Progenitor cell of endocrine pancreas (in vitro differentiated cells): ENCODE data around the gene CD300LG. TPM values are rescaled to one million over a fixed set of nuclear protein-coding genes. Genes with fewer than 3 reads are reported as not detected.

Experiments used
- DNase-seq: peaks from one replicate; pipeline ENCODE4 v3.0.0; 2021; ENCODE audit warnings: low spot score; ENCODE audit not compliant: unreplicated experiment
- H3K27ac Mint-ChIP-seq: 2 replicates; pipeline ENCODE4 v1.8.0; 2021; ENCODE audit warnings: mild to moderate bottlenecking, moderate library complexity, mixed read lengths
- H3K27me3 Mint-ChIP-seq: 2 replicates; pipeline ENCODE4 v1.8.0; 2021; ENCODE audit warnings: mixed read lengths
- H3K36me3 Mint-ChIP-seq: 2 replicates; pipeline ENCODE4 v1.8.0; 2022; ENCODE audit warnings: mixed read lengths; ENCODE audit not compliant: insufficient read depth
- H3K4me1 Mint-ChIP-seq: 2 replicates; pipeline ENCODE4 v1.8.0; 2021; ENCODE audit warnings: low read depth, mixed read lengths
- H3K4me3 Mint-ChIP-seq: 2 replicates; pipeline ENCODE4 v1.8.0; 2021; ENCODE audit warnings: low read depth, mild to moderate bottlenecking, moderate library complexity, mixed read lengths
- H3K9me3 Mint-ChIP-seq: 2 replicates; pipeline ENCODE4 v1.8.0; 2021; ENCODE audit warnings: low read depth, mixed read lengths
- CTCF ChIP-seq: fragments of 200-600 bp; sonication (generic); IDR thresholded peaks from one replicate; pipeline ENCODE4 v1.5.0; 2021; ENCODE audit warnings: antibody characterized with exemption, mild to moderate bottlenecking; ENCODE audit not compliant: unreplicated experiment
- total RNA-seq: library from RNA; stranded (reverse); gene quantifications from 2 replicates; pipeline ENCODE4 v1.2.1, GENCODE V29; 2021

The CD300LG gene
- total RNA-seq, 1 donor from 2014 or later: not detected

- H3K27me3 Mint-ChIP-seq: peaks cover 9% of the 10 kb centered on the region
- no peak overlapping the region for H3K4me3 Mint-ChIP-seq
- H3K4me1 Mint-ChIP-seq: no peaks in the 10 kb centered on the region
- DNase-seq: no peak
- H3K9me3 Mint-ChIP-seq: no peaks in the 10 kb centered on the region
- no peak for TF ChIP-seq CTCF
- H3K36me3 Mint-ChIP-seq: no peaks in the 10 kb centered on the region
- no peak overlapping the region for H3K27ac Mint-ChIP-seq
Measured at GRCh38 chr17:43879723-43880419, 32.9 kb downstream of the CD300LG start.

DNA sequence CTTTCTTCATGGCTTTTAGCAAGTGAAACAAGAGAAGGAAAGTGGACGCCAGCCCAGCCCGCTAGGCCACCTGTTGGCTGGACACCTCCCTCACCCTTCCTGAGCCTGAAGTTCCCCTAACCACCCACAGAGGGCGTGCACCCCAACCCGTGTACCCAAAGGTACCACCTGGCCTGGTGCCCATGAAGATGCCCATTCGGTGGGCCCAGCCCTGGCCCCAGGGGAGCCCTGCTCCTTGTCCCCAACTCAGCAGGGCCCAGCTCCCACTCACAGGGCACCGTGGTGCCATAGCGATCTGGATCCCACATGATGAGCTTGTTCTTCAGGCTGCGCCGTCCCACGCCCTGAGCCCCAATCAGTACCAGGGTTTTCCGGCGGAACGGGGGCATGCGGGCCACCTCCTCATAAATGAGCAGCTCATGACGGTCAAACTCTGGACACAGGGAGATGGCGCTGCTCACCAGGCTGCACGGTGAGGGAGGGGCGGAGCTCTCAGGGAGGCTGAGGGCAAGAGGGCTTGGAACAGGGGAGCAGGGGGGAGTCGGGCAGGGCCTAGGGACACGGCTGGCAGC lies 33.5 kb downstream of the CD300LG start:
- no peaks in the 10 kb centered on the region for H3K9me3 Mint-ChIP-seq
- no peak overlapping the region for H3K4me3 Mint-ChIP-seq
- H3K27ac Mint-ChIP-seq: no peak overlapping the region
- no peaks in the 10 kb centered on the region for H3K4me1 Mint-ChIP-seq
- DNase-seq: no peak
- peaks cover 3% of the 10 kb centered on the region for H3K27me3 Mint-ChIP-seq
- TF ChIP-seq CTCF: peak; percentile 70
- no peaks in the 10 kb centered on the region for H3K36me3 Mint-ChIP-seq

GRCh38 chr17:43881181-43881580 lies 34.2 kb downstream of the CD300LG start:
- Mint-ChIP-seq H3K9me3 (no peaks in the 10 kb centered on the region), H3K36me3 (no peaks in the 10 kb centered on the region), H3K27ac (no peak overlapping the region), H3K4me1 (no peaks in the 10 kb centered on the region), H3K27me3 (no peaks in the 10 kb centered on the region), H3K4me3 (no peak overlapping the region)
- DNase-seq: no peak
- no peak for TF ChIP-seq CTCF

- H3K36me3 Mint-ChIP-seq: no peaks in the 10 kb centered on the region
- H3K27me3 Mint-ChIP-seq: no peaks in the 10 kb centered on the region
- H3K27ac Mint-ChIP-seq: no peak overlapping the region
- H3K4me1 Mint-ChIP-seq: no peaks in the 10 kb centered on the region
- H3K9me3 Mint-ChIP-seq: no peaks in the 10 kb centered on the region
- TF ChIP-seq CTCF: no peak
- no peak overlapping the region for H3K4me3 Mint-ChIP-seq
- no peak for DNase-seq
Measured at GRCh38 chr17:43881758-43882505, 35.0 kb downstream of the CD300LG start.

DNA sequence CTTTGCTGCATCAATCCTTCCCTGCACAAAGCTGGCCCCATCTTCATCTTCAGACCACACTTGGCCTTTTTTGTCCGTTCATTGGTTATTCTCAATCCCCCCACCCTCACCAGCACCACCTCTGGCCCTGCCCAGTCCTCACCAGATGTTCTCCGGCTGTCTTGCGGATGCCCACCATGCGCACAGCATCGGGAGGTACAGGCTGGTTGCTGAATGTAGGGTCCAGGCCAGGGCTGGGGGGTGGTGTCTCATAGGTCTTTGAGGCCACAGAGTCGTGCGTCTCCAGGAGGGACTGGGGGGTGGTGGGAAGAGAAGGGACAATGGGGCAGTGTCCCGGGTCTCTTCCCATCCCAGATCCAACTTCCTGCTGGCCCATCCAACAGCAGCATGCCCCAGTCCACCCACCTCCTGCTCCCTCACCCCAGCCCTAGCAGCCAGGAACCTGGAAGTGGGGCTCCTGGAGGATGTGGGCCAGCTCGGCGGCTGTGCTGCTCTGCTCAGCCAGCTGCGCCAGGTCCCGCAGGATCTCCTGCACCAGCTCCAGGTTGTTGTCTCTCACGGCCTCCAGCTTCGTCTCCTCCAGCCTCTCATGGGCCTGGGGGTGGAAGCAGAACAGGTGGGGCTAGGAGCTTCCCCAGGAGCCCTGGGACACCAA lies 35.9 kb downstream of the CD300LG start:
- no peak for TF ChIP-seq CTCF
- DNase-seq: no peak
- H3K4me3 Mint-ChIP-seq: no peak overlapping the region
- H3K4me1 Mint-ChIP-seq: no peaks in the 10 kb centered on the region
- H3K9me3 Mint-ChIP-seq: no peaks in the 10 kb centered on the region
- no peaks in the 10 kb centered on the region for H3K36me3 Mint-ChIP-seq
- H3K27ac Mint-ChIP-seq: no peak overlapping the region
- H3K27me3 Mint-ChIP-seq: no peaks in the 10 kb centered on the region
